ENCODE data around the gene SIPA1L3.

The SIPA1L3 gene

GRCh38 chr19:38180071-38180470 is 273.1 kb downstream of the SIPA1L3 start:
- H3K4me3 ChIP-seq (ENCODE audit: low read depth, low read length) = no peak overlapping the region

- H3K4me3 ChIP-seq (ENCODE audit: low read depth, low read length) = no peak overlapping the region
These were observed 275.7 kb downstream of the SIPA1L3 start for GRCh38 chr19:38182536-38183210.

- peak overlapping the region; percentile 37 for H3K4me3 ChIP-seq (ENCODE audit: low read depth, low read length)
These were observed 276.4 kb downstream of the SIPA1L3 start for GRCh38 chr19:38183251-38183897.

GRCh38 chr19:38184815-38185214 is 277.8 kb downstream of the SIPA1L3 start:
- H3K4me3 ChIP-seq (ENCODE audit: low read depth, low read length) = no peak overlapping the region

GRCh38 chr19:38185562-38185961 is 278.6 kb downstream of the SIPA1L3 start:
- H3K4me3 ChIP-seq (ENCODE audit: low read depth, low read length) = no peak overlapping the region

GRCh38 chr19:38190061-38190460 is 283.1 kb downstream of the SIPA1L3 start:
- H3K4me3 ChIP-seq (ENCODE audit: low read depth, low read length) = no peak overlapping the region

GRCh38 chr19:38190793-38191192 is 283.8 kb downstream of the SIPA1L3 start:
- H3K4me3 ChIP-seq (ENCODE audit: low read depth, low read length) = no peak overlapping the region

- H3K4me3 ChIP-seq (ENCODE audit: low read depth, low read length) = no peak overlapping the region
These were observed 284.7 kb downstream of the SIPA1L3 start for GRCh38 chr19:38191747-38192146.

GRCh38 chr19:38193445-38193844 is 286.4 kb downstream of the SIPA1L3 start:
- no peak overlapping the region for H3K4me3 ChIP-seq (ENCODE audit: low read depth, low read length)

- no peak overlapping the region for H3K4me3 ChIP-seq (ENCODE audit: low read depth, low read length)
These were observed 287.2 kb downstream of the SIPA1L3 start for GRCh38 chr19:38194061-38194701.

- H3K4me3 ChIP-seq (ENCODE audit: low read depth, low read length) = no peak overlapping the region
These were observed 288.2 kb downstream of the SIPA1L3 start for GRCh38 chr19:38195237-38195636.

- H3K4me3 ChIP-seq (ENCODE audit: low read depth, low read length) = no peak overlapping the region
These were observed 289.3 kb downstream of the SIPA1L3 start for GRCh38 chr19:38196245-38196837.

- no peak overlapping the region for H3K4me3 ChIP-seq (ENCODE audit: low read depth, low read length)
These were observed 290.1 kb downstream of the SIPA1L3 start for GRCh38 chr19:38196948-38197656.

- H3K4me3 ChIP-seq (ENCODE audit: low read depth, low read length) = no peak overlapping the region
These were observed 291.1 kb downstream of the SIPA1L3 start for GRCh38 chr19:38197937-38198704.

GRCh38 chr19:38199340-38199739 is 292.3 kb downstream of the SIPA1L3 start:
- no peak overlapping the region for H3K4me3 ChIP-seq (ENCODE audit: low read depth, low read length)

- H3K4me3 ChIP-seq (ENCODE audit: low read depth, low read length) = no peak overlapping the region
These were observed 294.7 kb downstream of the SIPA1L3 start for GRCh38 chr19:38201731-38202130.

GRCh38 chr19:38202504-38202903 is 295.5 kb downstream of the SIPA1L3 start:
- no peak overlapping the region for H3K4me3 ChIP-seq (ENCODE audit: low read depth, low read length)

GRCh38 chr19:38203197-38203596 is 296.2 kb downstream of the SIPA1L3 start:
- no peak overlapping the region for H3K4me3 ChIP-seq (ENCODE audit: low read depth, low read length)

- no peak overlapping the region for H3K4me3 ChIP-seq (ENCODE audit: low read depth, low read length)
These were observed 297.1 kb downstream of the SIPA1L3 start for GRCh38 chr19:38204096-38204495.

- no peak overlapping the region for H3K4me3 ChIP-seq (ENCODE audit: low read depth, low read length)
These were observed 297.7 kb downstream of the SIPA1L3 start for GRCh38 chr19:38204728-38205127.
